Endothelial cell of umbilical vein (primary cell): Measurements from ENCODE around the gene C1orf52. TPM values are rescaled to one million over a fixed set of nuclear protein-coding genes. Genes with fewer than 3 reads are reported as not detected.

Source experiments
- BruUV-seq: library from RNA; stranded (reverse); fragments of 400-500 nt; replicated peaks from 2 replicates; lab custom pipeline; 2021; lab: Mats Ljungman, UMichigan
- CTCF ChIA-PET: fragments of 300-600, 350-600 bp; sonication (Branson Sonifier 250); formaldehyde crosslinking; loops from one replicate; lab custom pipeline; 2021; ENCODE audit warnings: antibody characterized with exemption, inconsistent platforms; lab: Charles Lee
- POLR2A ChIA-PET: fragments of 300-600, 350-600 bp; sonication (Branson Sonifier 250); formaldehyde crosslinking; loops from one replicate; lab custom pipeline; 2021; ENCODE audit warnings: antibody characterized with exemption, inconsistent platforms; lab: Charles Lee
- DNase-seq: peaks from one replicate; pipeline ENCODE4 v3.0.0-alpha.2; 2011; ENCODE audit warnings: low read depth, low spot score
- FAIRE-seq: peaks from 2 replicates; lab custom pipeline; 2011; peaks lifted over from hg19 to GRCh38; lab: Jason Lieb, UNC
- H2AFZ ChIP-seq: 2 replicates; pipeline ENCODE4 v1.6.0; 2012; ENCODE audit warnings: low read depth, low read length, control low read depth, inconsistent platforms
- H3K27ac ChIP-seq: 2 replicates; pipeline ENCODE4 v1.5.1; 2011; ENCODE audit warnings: low read depth, mild to moderate bottlenecking, control low read depth, low read length, moderate library complexity; ENCODE audit not compliant: insufficient read depth
- H3K27me3 ChIP-seq, 2 experiments: 2 replicates each; pipeline versions ENCODE4 v1.6.0 to v1.6.1; 2011; ENCODE audit warnings: low read length in 2 of 2, mixed read lengths in 1 of 2; ENCODE audit not compliant: control insufficient read depth in 2 of 2, insufficient read depth in 2 of 2
- H3K36me3 ChIP-seq, 2 experiments: 2 replicates in 1 of 2; 3 replicates in 1 of 2; pipeline ENCODE4 v1.5.1; 2011; ENCODE audit warnings: low read length in 2 of 2, mild to moderate bottlenecking in 1 of 2, moderate library complexity in 1 of 2; ENCODE audit not compliant: control insufficient read depth in 2 of 2, insufficient read depth in 2 of 2; ENCODE audit errors: extremely low read depth in 1 of 2
- H3K4me1 ChIP-seq: 3 replicates; pipeline ENCODE4 v1.5.1; 2011; ENCODE audit warnings: mild to moderate bottlenecking, low read length; ENCODE audit not compliant: control insufficient read depth, insufficient read depth; ENCODE audit errors: extremely low read depth
- H3K4me2 ChIP-seq: 2 replicates; pipeline ENCODE4 v1.6.1; 2011; ENCODE audit warnings: low read length, control low read depth, mixed read lengths; ENCODE audit not compliant: insufficient read depth
- H3K4me3 ChIP-seq, 3 experiments: fragments of 200-600 bp in 1 of 3; sonication (generic), shearing (Covaris generic) in 1 of 3; replicated peaks in 1 of 3; 2 replicates each; pipeline ENCODE4 v1.5.1; 2011 to 2016; ENCODE audit warnings: control low read depth in 3 of 3, low read length in 3 of 3, mild to moderate bottlenecking in 2 of 3, inconsistent platforms in 1 of 3, low read depth in 1 of 3, moderate library complexity in 1 of 3; ENCODE audit not compliant: insufficient read depth in 1 of 3
- H3K79me2 ChIP-seq: 2 replicates; pipeline ENCODE4 v1.6.0; 2012; ENCODE audit warnings: low read length, inconsistent platforms; ENCODE audit not compliant: control insufficient read depth, insufficient read depth
- H3K9ac ChIP-seq: replicated peaks from 2 replicates; pipeline ENCODE3; 2011; ENCODE audit warnings: low read length, control low read depth; ENCODE audit not compliant: insufficient read depth; ENCODE audit errors: extremely low read depth
- H3K9me1 ChIP-seq: replicated peaks from 3 replicates; pipeline ENCODE4 v1.6.0; 2011; ENCODE audit warnings: mild to moderate bottlenecking, low read length; ENCODE audit not compliant: control insufficient read depth, insufficient read depth; ENCODE audit errors: extremely low read depth
- H3K9me3 ChIP-seq: replicated peaks from 2 replicates; pipeline ENCODE4 v1.5.1; 2012; ENCODE audit warnings: low read length, inconsistent platforms; ENCODE audit not compliant: control insufficient read depth, insufficient read depth
- H4K20me1 ChIP-seq: replicated peaks from 2 replicates; pipeline ENCODE3; 2011; ENCODE audit warnings: mild to moderate bottlenecking, low read length; ENCODE audit not compliant: control insufficient read depth, insufficient read depth; ENCODE audit errors: extremely low read depth
- CTCF ChIP-seq, 2 donors: IDR thresholded peaks; 1 replicate in 1 of 2; 2 replicates in 1 of 2; pipeline ENCODE4 v1.5.1; 2011; ENCODE audit warnings: low read length in 2 of 2, mild to moderate bottlenecking in 2 of 2, moderate library complexity in 2 of 2, control low read depth in 1 of 2, inconsistent platforms in 1 of 2, low read depth in 1 of 2; ENCODE audit not compliant: insufficient read depth in 1 of 2; ENCODE audit errors: extremely low read depth in 1 of 2
- EZH2 ChIP-seq: IDR thresholded peaks from 2 replicates; pipeline ENCODE4 v1.6.1; 2012; ENCODE audit warnings: borderline replicate concordance, low read depth, mild to moderate bottlenecking, moderate library complexity, low read length, inconsistent platforms; ENCODE audit not compliant: severe bottlenecking
- FOS ChIP-seq: IDR thresholded peaks from 2 replicates; pipeline ENCODE4 v1.6.1; 2011; ENCODE audit warnings: mild to moderate bottlenecking, low read length, moderate library complexity, borderline replicate concordance; ENCODE audit not compliant: insufficient read depth
- GATA2 ChIP-seq: IDR thresholded peaks from 2 replicates; pipeline ENCODE4 v1.7.0; 2011; ENCODE audit warnings: low read depth, mild to moderate bottlenecking, moderate library complexity, mixed read lengths, low read length; ENCODE audit not compliant: insufficient read length, insufficient read depth
- JUN ChIP-seq: IDR thresholded peaks from 2 replicates; pipeline ENCODE4 v1.6.1; 2011; ENCODE audit warnings: borderline replicate concordance, low read depth; ENCODE audit not compliant: insufficient read length, insufficient read depth
- MYC ChIP-seq: IDR thresholded peaks from one replicate; pipeline ENCODE4 v1.6.1; 2011; ENCODE audit warnings: mild to moderate bottlenecking, low read depth, low read length
- POLR2A ChIP-seq: IDR thresholded peaks from 2 replicates; pipeline ENCODE4 v1.6.1; 2012; ENCODE audit warnings: low read depth, mild to moderate bottlenecking, control low read depth, low read length
- POLR2AphosphoS5 ChIP-seq: IDR thresholded peaks from 2 replicates; pipeline ENCODE4 v1.6.1; 2012; ENCODE audit warnings: low read depth, mild to moderate bottlenecking, control low read depth, low read length, moderate library complexity; ENCODE audit not compliant: insufficient read depth
- dilution Hi-C: fragments of 300-500 bp; cut with MboI; formaldehyde crosslinking; loops from one replicate; pipeline ENCODE4 v1.15.0; 2019; ENCODE audit warnings: low sequenced_read_pairs; ENCODE audit not compliant: extremely low pct_ligation_motif_present
- intact Hi-C: fragments of 100-400 bp; cut with micrococcal nuclease; formaldehyde crosslinking; loops from one replicate; pipeline ENCODE4 v1.10.0; 2022
- polyA plus RNA-seq, 4 experiments: library from polyadenylated mRNA; depleted of rRNA in 3 of 4; stranded (reverse) in 3 of 4; unstranded in 1 of 4; fragments of >200 nt; gene quantifications; 2 replicates each; pipeline versions ENCODE4 v1.2.1 to v1.2.3, GENCODE V29; 2011 to 2012; ENCODE audit warnings: missing spikeins in 1 of 4
- total RNA-seq: library from RNA; stranded (reverse); gene quantifications from 2 replicates; pipeline ENCODE4 v1.2.3, GENCODE V29; 2021
- TF ChIP-seq, protein P1 (sequence below): IDR thresholded peaks from 2 replicates; pipeline ENCODE4 v1.6.1; 2011; ENCODE audit not compliant: insufficient read depth, insufficient read length

C1orf52 gene
- total and polyA plus RNA-seq, 2 donors (not counting 3 experiments of a cell fraction or from before 2014, with no cell fraction given): 22.7 to 26.7 TPM

DNA sequence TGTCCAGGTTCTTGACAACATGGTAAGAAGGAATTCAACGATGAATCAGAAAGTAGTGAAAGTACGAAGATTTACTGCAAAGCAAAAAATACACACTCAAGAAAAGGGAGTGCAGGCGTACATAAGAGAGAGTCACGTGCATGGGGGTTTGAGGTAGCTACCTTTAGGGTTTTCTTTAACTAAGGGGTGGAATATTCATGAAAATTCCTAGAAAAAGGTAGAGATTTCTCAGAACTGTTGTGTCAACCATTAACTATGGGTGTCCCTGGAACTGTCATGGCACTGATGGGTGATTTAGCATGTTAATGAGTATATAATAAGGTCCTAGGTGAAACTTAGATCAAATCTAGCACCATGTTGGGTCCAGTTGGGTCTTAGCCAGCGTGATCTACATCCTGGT is 36.1 kb downstream of the C1orf52 start:
- TF ChIP-seq GATA2 (no peak), POLR2AphosphoS5 (no peak), POLR2A (no peak)
- dilution Hi-C loops (no loop called here), intact Hi-C loops (no loop called here)
- Histone ChIP-seq H3K27me3 (peaks cover 23 to 27% of the 10 kb centered on the region in 2 experiments), H4K20me1 (no peaks in the 10 kb centered on the region), H3K4me2 (no peak overlapping the region), H3K4me1 (no peaks in the 10 kb centered on the region), H3K4me3 (no peak overlapping the region), H3K27ac (no peak overlapping the region), H3K9me1 (no peaks in the 10 kb centered on the region), H3K79me2 (no peaks in the 10 kb centered on the region), H2AFZ (no peak overlapping the region), H3K36me3 (no peaks in the 10 kb centered on the region), H3K9me3 (no peaks in the 10 kb centered on the region), H3K9ac (no peak overlapping the region)
- ChIA-PET POLR2A (no interaction called here), CTCF (interaction anchor here (0.6 kb wide), 1 partner anchor 32 kb away, joined by 3 read pairs; no protein-coding TSS in a partner anchor)
- no peak for DNase-seq
- BruUV-seq: no TSS peak
- FAIRE-seq: no peak

- no peaks in the 10 kb centered on the region for H4K20me1 ChIP-seq
- BruUV-seq: no TSS peak
- H3K27me3 ChIP-seq: peaks cover 24 to 33% of the 10 kb centered on the region in 2 experiments
- dilution Hi-C loops (no loop called here), intact Hi-C loops (no loop called here)
- H3K36me3 ChIP-seq: no peaks in the 10 kb centered on the region
- H3K9me1 ChIP-seq: no peaks in the 10 kb centered on the region
- H3K4me1 ChIP-seq: no peaks in the 10 kb centered on the region
- H3K9me3 ChIP-seq: no peaks in the 10 kb centered on the region
- no peak overlapping the region for H3K27ac ChIP-seq
- H3K4me2 ChIP-seq: no peak overlapping the region
- no peak overlapping the region for H3K4me3 ChIP-seq
- H2AFZ ChIP-seq: no peak overlapping the region
- no peak for FAIRE-seq
- H3K9ac ChIP-seq: no peak overlapping the region
- no peaks in the 10 kb centered on the region for H3K79me2 ChIP-seq
- TF ChIP-seq POLR2A (no peak), POLR2AphosphoS5 (no peak), GATA2 (no peak), EZH2 (no peak), FOS (no peak), JUN (no peak), CTCF (IDR thresholded peaks at IDR 0.05; ENCODE audit: extremely low read depth in 1 of 2, insufficient read depth in 1 of 2, low read depth in 1 of 2, low read length in 2 of 2) (no peak), MYC (no peak)
- TF ChIP-seq, protein P1, sequence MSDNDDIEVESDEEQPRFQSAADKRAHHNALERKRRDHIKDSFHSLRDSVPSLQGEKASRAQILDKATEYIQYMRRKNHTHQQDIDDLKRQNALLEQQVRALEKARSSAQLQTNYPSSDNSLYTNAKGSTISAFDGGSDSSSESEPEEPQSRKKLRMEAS: no peak
- DNase-seq: no peak
- CTCF ChIA-PET: no interaction called here
- POLR2A ChIA-PET: no interaction called here
Measured at GRCh38 chr1:85220756-85221201, 38.7 kb downstream of the C1orf52 start.
